Neural cell (in vitro differentiated cells): ENCODE results near the gene MAPK8.

Experiments
- EZH2 ChIP-seq: fragments of 200-600, 300-800 bp; shearing (Covaris generic), sonication (generic); IDR thresholded peaks from 2 replicates; pipeline ENCODE4 v1.6.1; 2014; ENCODE audit warnings: antibody characterized with exemption, low read length, borderline replicate concordance, mild to moderate bottlenecking; ENCODE audit not compliant: insufficient read depth, poor library complexity, severe bottlenecking
- MXI1 ChIP-seq: fragments of 450-650 bp; conservative IDR thresholded peaks from 2 replicates; pipeline ENCODE4 v1.6.1; 2014; ENCODE audit warnings: antibody characterized with exemption, mild to moderate bottlenecking; ENCODE audit not compliant: poor library complexity, severe bottlenecking
- POLR2AphosphoS5 ChIP-seq: IDR thresholded peaks from 2 replicates; pipeline ENCODE4 v1.6.1; 2012
- SMC3 ChIP-seq: fragments of 450-650 bp; conservative IDR thresholded peaks from 2 replicates; pipeline ENCODE4 v1.6.1; 2014; ENCODE audit warnings: antibody characterized with exemption, mild to moderate bottlenecking, moderate library complexity; ENCODE audit not compliant: poor library complexity
- TF ChIP-seq, protein P1 (sequence below): fragments of 450-650 bp; IDR thresholded peaks from 2 replicates; pipeline ENCODE4 v1.5.1; 2014; ENCODE audit warnings: antibody characterized with exemption, mild to moderate bottlenecking, moderate library complexity; ENCODE audit not compliant: poor library complexity, severe bottlenecking

DNA sequence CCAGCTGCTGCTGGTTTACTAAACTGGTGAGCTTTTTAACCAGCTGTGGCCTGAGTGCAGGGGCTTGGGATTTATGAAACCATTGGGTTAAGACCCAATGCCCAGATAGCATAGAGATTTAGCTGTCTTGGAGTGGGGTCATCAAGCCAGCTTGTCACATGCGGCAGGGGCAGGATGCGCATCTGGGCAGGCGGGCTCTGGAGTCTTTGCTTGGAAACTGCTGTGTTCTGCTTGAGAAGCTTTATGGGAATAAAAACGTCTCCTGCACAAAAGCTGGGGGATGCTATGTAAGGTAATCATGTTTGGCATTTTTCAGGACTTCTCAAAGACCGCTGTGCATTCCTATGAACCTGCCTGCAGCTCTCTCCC lies 136.3 kb downstream of the MAPK8 start:
- TF ChIP-seq, protein P1, sequence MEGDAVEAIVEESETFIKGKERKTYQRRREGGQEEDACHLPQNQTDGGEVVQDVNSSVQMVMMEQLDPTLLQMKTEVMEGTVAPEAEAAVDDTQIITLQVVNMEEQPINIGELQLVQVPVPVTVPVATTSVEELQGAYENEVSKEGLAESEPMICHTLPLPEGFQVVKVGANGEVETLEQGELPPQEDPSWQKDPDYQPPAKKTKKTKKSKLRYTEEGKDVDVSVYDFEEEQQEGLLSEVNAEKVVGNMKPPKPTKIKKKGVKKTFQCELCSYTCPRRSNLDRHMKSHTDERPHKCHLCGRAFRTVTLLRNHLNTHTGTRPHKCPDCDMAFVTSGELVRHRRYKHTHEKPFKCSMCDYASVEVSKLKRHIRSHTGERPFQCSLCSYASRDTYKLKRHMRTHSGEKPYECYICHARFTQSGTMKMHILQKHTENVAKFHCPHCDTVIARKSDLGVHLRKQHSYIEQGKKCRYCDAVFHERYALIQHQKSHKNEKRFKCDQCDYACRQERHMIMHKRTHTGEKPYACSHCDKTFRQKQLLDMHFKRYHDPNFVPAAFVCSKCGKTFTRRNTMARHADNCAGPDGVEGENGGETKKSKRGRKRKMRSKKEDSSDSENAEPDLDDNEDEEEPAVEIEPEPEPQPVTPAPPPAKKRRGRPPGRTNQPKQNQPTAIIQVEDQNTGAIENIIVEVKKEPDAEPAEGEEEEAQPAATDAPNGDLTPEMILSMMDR, result no peak
- no peak for TF ChIP-seq POLR2AphosphoS5
- TF ChIP-seq MXI1, result no peak
- no peak for TF ChIP-seq EZH2
- no peak for TF ChIP-seq SMC3
